GM12878 (cell line): ENCODE results near the gene MAFB. TPM values are rescaled to one million over a fixed set of nuclear protein-coding genes. Genes with fewer than 3 reads are reported as not detected.

Source experiments
- ATAC-seq: fragments of 200-7000 bp; cut with Tn5 transposase; 3 replicates; pipeline ENCODE4 v1.9.1; 2020; ENCODE audit warnings: mild to moderate bottlenecking, moderate library complexity
- BruUV-seq: library from RNA; stranded (reverse); fragments of 400-500 nt; replicated peaks from 2 replicates; lab custom pipeline; 2021; lab: Mats Ljungman, UMichigan
- CTCF ChIA-PET: fragments of 300-600 bp; sonication (Branson Sonifier 250); formaldehyde crosslinking; extraction: SDS; loops from one replicate; lab custom pipeline; 2021; ENCODE audit warnings: inconsistent platforms; lab: Yijun Ruan, JAX
- POLR2A ChIA-PET: fragments of 350-600 bp; formaldehyde crosslinking; extraction: SDS; loops from one replicate; lab custom pipeline; 2021; ENCODE audit warnings: inconsistent platforms; lab: Charles Lee
- RAD21 ChIA-PET: fragments of 300-600 bp; sonication (Branson Sonifier 250); formaldehyde crosslinking; loops from one replicate; lab custom pipeline; 2023; ENCODE audit warnings: antibody characterized with exemption; ENCODE audit not compliant: unreplicated experiment; lab: Charles Lee
- SMC1A ChIA-PET: fragments of 300-600 bp; sonication (Branson Sonifier 250); formaldehyde crosslinking; loops from one replicate; lab custom pipeline; 2023; ENCODE audit not compliant: unreplicated experiment, uncharacterized antibody; lab: Charles Lee
- DNase-seq: peaks from one replicate; pipeline ENCODE4 v3.0.0-alpha.2; 2011; ENCODE audit warnings: low read depth, low spot score
- FAIRE-seq: peaks from 3 replicates; lab custom pipeline; 2011; peaks lifted over from hg19 to GRCh38; lab: Jason Lieb, UNC
- H2AFZ ChIP-seq: 2 replicates; pipeline ENCODE4 v1.6.0; 2011; ENCODE audit warnings: low read depth, low read length, control low read depth; ENCODE audit not compliant: control insufficient read depth
- H3K27ac ChIP-seq: 2 replicates; pipeline ENCODE4 v1.5.1; 2011; ENCODE audit warnings: control low read depth; ENCODE audit not compliant: control insufficient read depth, insufficient read depth
- H3K27me3 ChIP-seq, 2 experiments: replicated peaks in 1 of 2; 2 replicates each; pipeline versions ENCODE4 v1.6.0 to v1.6.1; 2011; ENCODE audit warnings: low read length in 1 of 2; ENCODE audit not compliant: control insufficient read depth in 2 of 2, insufficient read depth in 2 of 2
- H3K36me3 ChIP-seq, 2 experiments: 2 replicates each; pipeline ENCODE4 v1.5.1; 2011; ENCODE audit warnings: low read length in 1 of 2; ENCODE audit not compliant: control insufficient read depth in 2 of 2, insufficient read depth in 2 of 2
- H3K4me1 ChIP-seq: 2 replicates; pipeline ENCODE4 v1.6.1; 2011; ENCODE audit warnings: mild to moderate bottlenecking, low read length, moderate library complexity, mixed read lengths; ENCODE audit not compliant: control insufficient read depth, insufficient read depth
- H3K4me2 ChIP-seq: 2 replicates; pipeline ENCODE4 v1.6.0; 2011; ENCODE audit warnings: control low read depth; ENCODE audit not compliant: control insufficient read depth, insufficient read depth
- H3K4me3 ChIP-seq: fragments of 200-600 bp; sonication (generic); 2 replicates; pipeline ENCODE4 v1.5.1; 2016
- H3K79me2 ChIP-seq: 2 replicates; pipeline ENCODE4 v1.6.0; 2011; ENCODE audit warnings: low read length; ENCODE audit not compliant: control insufficient read depth, insufficient read depth
- H3K9ac ChIP-seq: 2 replicates; pipeline ENCODE4 v1.8.0; 2011; ENCODE audit warnings: low read length, control low read depth, mixed read lengths; ENCODE audit not compliant: control insufficient read depth, insufficient read depth
- H3K9me3 ChIP-seq: replicated peaks from 3 replicates; pipeline ENCODE4 v1.5.1; 2011; ENCODE audit warnings: mild to moderate bottlenecking, low read length; ENCODE audit not compliant: control insufficient read depth, insufficient read depth
- H4K20me1 ChIP-seq: 2 replicates; pipeline ENCODE4 v1.6.0; 2011; ENCODE audit not compliant: control insufficient read depth, insufficient read depth
- BRCA1 ChIP-seq: IDR thresholded peaks from 2 replicates; pipeline ENCODE4 v1.6.1; 2011; ENCODE audit warnings: low read depth, low read length, improper control_type of control experiment
- CREM ChIP-seq: IDR thresholded peaks from 2 replicates; pipeline ENCODE4 v1.6.1; 2014; ENCODE audit warnings: antibody characterized with exemption, low read depth
- FOS ChIP-seq: IDR thresholded peaks from 3 replicates; pipeline ENCODE4 v1.6.1; 2011; ENCODE audit warnings: borderline replicate concordance; ENCODE audit not compliant: insufficient read length; ENCODE audit errors: extremely low read depth
- HDAC6 ChIP-seq: fragments of 200-600 bp; sonication (generic); IDR thresholded peaks from one replicate; pipeline ENCODE4 v1.8.0; 2017; ENCODE audit warnings: antibody characterized with exemption; ENCODE audit not compliant: unreplicated experiment
- IKZF1 ChIP-seq: fragments of 450-650 bp; conservative IDR thresholded peaks from 2 replicates; pipeline ENCODE4 v1.6.1; 2017; ENCODE audit warnings: antibody characterized with exemption, mild to moderate bottlenecking
- IRF4 ChIP-seq: IDR thresholded peaks from 2 replicates; pipeline ENCODE4 v1.6.1; 2011; ENCODE audit warnings: low read depth, low read length
- KDM1A ChIP-seq: fragments of 200-600 bp; sonication (generic); IDR thresholded peaks from 2 replicates; pipeline ENCODE4 v1.6.1; 2016; ENCODE audit warnings: borderline replicate concordance
- KLF5 ChIP-seq: fragments of 450-650 bp; IDR thresholded peaks from 2 replicates; pipeline ENCODE4 v1.6.1; 2014; ENCODE audit warnings: mild to moderate bottlenecking; ENCODE audit not compliant: partially characterized antibody
- MTA2 ChIP-seq: fragments of 450-650 bp; IDR thresholded peaks from 2 replicates; pipeline ENCODE4 v1.6.1; 2016; ENCODE audit warnings: low read depth, mild to moderate bottlenecking, moderate library complexity
- NFXL1 ChIP-seq: fragments of 450-650 bp; IDR thresholded peaks from 2 replicates; pipeline ENCODE4 v1.6.1; 2017; ENCODE audit warnings: antibody characterized with exemption, mild to moderate bottlenecking, borderline replicate concordance
- NFYB ChIP-seq: IDR thresholded peaks from 2 replicates; pipeline ENCODE4 v1.6.1; 2011; ENCODE audit warnings: low read depth, mild to moderate bottlenecking, low read length, improper control_type of control experiment, moderate library complexity; ENCODE audit not compliant: insufficient read depth
- PAX5 ChIP-seq: IDR thresholded peaks from 2 replicates; pipeline ENCODE4 v1.6.1; 2011; ENCODE audit warnings: low read depth, low read length, borderline replicate concordance
- POU2F2 ChIP-seq: IDR thresholded peaks from 3 replicates; pipeline ENCODE4 v1.6.1; 2011; ENCODE audit warnings: low read depth, mild to moderate bottlenecking, low read length, borderline replicate concordance
- SIN3A ChIP-seq: IDR thresholded peaks from 2 replicates; pipeline ENCODE4 v1.6.1; 2012; ENCODE audit warnings: low read depth, low read length, improper control_type of control experiment
- SRF ChIP-seq, 2 experiments: IDR thresholded peaks; 2 replicates each; pipeline ENCODE4 v1.6.1; 2011; ENCODE audit warnings: low read depth in 2 of 2, low read length in 2 of 2, mild to moderate bottlenecking in 1 of 2, moderate library complexity in 1 of 2
- SUPT20H ChIP-seq: IDR thresholded peaks from 2 replicates; pipeline ENCODE4 v1.6.1; 2011; ENCODE audit warnings: low read depth, mild to moderate bottlenecking, low read length, moderate library complexity, borderline replicate concordance; ENCODE audit not compliant: control insufficient read depth
- TBL1XR1 ChIP-seq: IDR thresholded peaks from 2 replicates; pipeline ENCODE4 v1.6.1; 2012; ENCODE audit warnings: low read depth, low read length, improper control_type of control experiment
- ZNF207 ChIP-seq: fragments of 450-650 bp; IDR thresholded peaks from 2 replicates; pipeline ENCODE4 v1.6.1; 2014; ENCODE audit warnings: antibody characterized with exemption, mild to moderate bottlenecking, borderline replicate concordance
- ZNF622 ChIP-seq: fragments of 450-650 bp; IDR thresholded peaks from 2 replicates; pipeline ENCODE4 v1.6.1; 2017; ENCODE audit warnings: mild to moderate bottlenecking, inconsistent platforms
- ZSCAN29 ChIP-seq: fragments of 450-650 bp; IDR thresholded peaks from 2 replicates; pipeline ENCODE4 v1.6.1; 2017; ENCODE audit warnings: mild to moderate bottlenecking, moderate library complexity
- ZZZ3 ChIP-seq: IDR thresholded peaks from 2 replicates; pipeline ENCODE4 v1.6.1; 2011; ENCODE audit warnings: low read depth; ENCODE audit not compliant: control insufficient read depth, insufficient read length
- WGBS: methylation state at CpG from one replicate; pipeline ENCODE4 v1.1.6; 2016; ENCODE audit warnings: low lambda C conversion rate; ENCODE audit not compliant: insufficient replicate concordance, insufficient coverage; ENCODE audit errors: missing lambda C conversion rate; 5-methylcytosine and 5-hydroxymethylcytosine counted together
- in situ Hi-C: fragments of 300-500 bp; cut with MboI; formaldehyde crosslinking; loops from 9 replicates; pipeline ENCODE4 v1.14.3; 2018; ENCODE audit warnings: mixed read lengths
- intact Hi-C: fragments of 100-400 bp; cut with micrococcal nuclease; formaldehyde crosslinking; loops from one replicate; pipeline ENCODE4 v1.14.2; 2022; ENCODE audit not compliant: unreplicated experiment
- polyA plus RNA-seq, 11 experiments: library from polyadenylated mRNA; depleted of rRNA in 4 of 11; unstranded in 6 of 11; stranded (reverse) in 5 of 11; fragments of >200 nt; fragmentation: Nextera tagmentation in 4 of 11; fragmentation: Illumina TruSeq in 1 of 11; extraction: Ambion mirVana in 4 of 11; extraction: Trizol in 1 of 11; gene quantifications; 1 replicate in 1 of 11; 2 replicates in 10 of 11; pipeline versions ENCODE4 v1.2.1 to v1.2.3, GENCODE V29; 2011 to 2016; ENCODE audit warnings: inconsistent platforms in 2 of 11, missing spikeins in 2 of 11, low read depth in 1 of 11
- total RNA-seq, 4 experiments: library from RNA; depleted of rRNA in 3 of 4; stranded (reverse); fragments of >200 nt in 3 of 4; fragmentation: Illumina TruSeq in 1 of 4; extraction: Trizol in 1 of 4; gene quantifications; 2 replicates each; pipeline versions ENCODE4 v1.2.1 to v1.2.3, GENCODE V29; 2013 to 2021
- TF ChIP-seq, protein P1 (sequence below): fragments of 150-350 bp; IDR thresholded peaks from 2 replicates; pipeline ENCODE4 v1.6.1; 2014; ENCODE audit warnings: mild to moderate bottlenecking, low read depth, low read length
- TF ChIP-seq, protein P2 (sequence below): fragments of 450-650 bp; IDR thresholded peaks from 2 replicates; pipeline ENCODE4 v1.6.1; 2014; ENCODE audit warnings: mild to moderate bottlenecking
- TF ChIP-seq, protein P3 (sequence below): IDR thresholded peaks from 2 replicates; pipeline ENCODE4 v1.6.1; 2012; ENCODE audit warnings: low read depth, low read length, improper control_type of control experiment

MAFB gene
- total and polyA plus RNA-seq, 10 of the 15 experiments (the other 5 are each of a cell fraction or from before 2014, with no cell fraction given): 0.01 to 0.08 (median 0.01) TPM; not detected in 7

DNA sequence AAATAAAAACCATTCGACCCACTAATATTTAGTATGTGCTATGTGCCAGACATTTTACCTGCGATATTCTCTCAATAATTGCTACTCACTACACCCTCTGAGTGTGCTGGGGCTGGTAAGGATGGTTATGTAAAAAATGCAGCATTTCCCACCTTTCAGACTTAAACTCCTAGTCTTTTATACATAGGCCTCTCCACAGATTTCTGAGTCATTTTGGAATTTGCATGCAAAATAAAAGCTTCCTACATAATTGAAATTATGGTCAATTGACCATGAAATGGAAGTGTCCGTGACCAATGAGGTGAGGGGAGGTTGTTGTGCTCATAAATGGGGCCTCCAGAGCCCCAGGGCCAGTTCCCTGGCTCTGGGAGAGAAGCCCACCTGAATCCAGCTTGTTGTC lies 37.7 kb upstream of the MAFB start (continued):
- TF ChIP-seq SRF (IDR thresholded peaks at IDR 0.05; ENCODE audit: low read depth in 2 of 2, low read length in 2 of 2): no peak
- TF ChIP-seq BRCA1: no peak
- no peak for TF ChIP-seq ZZZ3
- TF ChIP-seq PAX5: no peak
- TF ChIP-seq HDAC6: no peak
- TF ChIP-seq NFXL1: no peak

DNA sequence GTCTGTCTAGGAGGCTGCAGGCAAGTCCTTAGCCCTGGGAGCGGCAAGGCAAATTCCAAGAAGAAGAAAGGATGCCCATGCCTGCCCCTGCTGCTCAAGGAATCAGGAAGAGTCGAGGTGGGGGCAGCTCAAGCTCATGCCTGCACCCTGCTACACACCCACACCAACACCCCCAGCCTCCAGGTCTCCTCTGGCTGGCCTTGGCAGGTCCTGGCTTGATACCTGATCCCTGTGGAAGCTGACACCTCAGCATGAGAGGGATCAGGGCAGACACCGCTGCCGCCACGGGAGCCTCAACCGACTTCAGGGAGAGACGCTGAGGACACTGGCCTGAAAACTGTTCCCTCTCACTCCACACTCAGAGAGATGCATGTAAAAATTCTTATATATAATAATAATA lies 35.5 kb upstream of the MAFB start:
- Histone ChIP-seq H3K4me2 (no peak overlapping the region), H3K4me1 (no peaks in the 10 kb centered on the region), H3K27ac (no peak overlapping the region), H3K4me3 (no peak overlapping the region), H2AFZ (no peak overlapping the region), H4K20me1 (no peaks in the 10 kb centered on the region), H3K9ac (no peak overlapping the region), H3K36me3 (no peaks in the 10 kb centered on the region), H3K9me3 (no peaks in the 10 kb centered on the region), H3K79me2 (no peaks in the 10 kb centered on the region), H3K27me3 (no peaks in the 10 kb centered on the region; a peak in 2 of 4 replicates)
- ChIA-PET SMC1A (no interaction called here), CTCF (no interaction called here), RAD21 (no interaction called here), POLR2A (no interaction called here)
- intact Hi-C loops: no loop called here
- FAIRE-seq: no peak
- BruUV-seq: no TSS peak
- in situ Hi-C loops: no loop called here
- ATAC-seq: no peak
- no peak for DNase-seq
- 45% methylated on average over 7 of the region's 7 CpGs for WGBS
- TF ChIP-seq SUPT20H (no peak), POU2F2 (no peak), KDM1A (no peak), ZNF207 (no peak), IKZF1 (no peak), KLF5 (no peak), FOS (no peak), SIN3A (no peak), IRF4 (no peak), ZNF622 (no peak), CREM (no peak), NFYB (no peak), TBL1XR1 (no peak), ZSCAN29 (no peak), MTA2 (no peak), SRF (IDR thresholded peaks at IDR 0.05; ENCODE audit: low read depth in 2 of 2, low read length in 2 of 2) (no peak)
- TF ChIP-seq, protein P1, sequence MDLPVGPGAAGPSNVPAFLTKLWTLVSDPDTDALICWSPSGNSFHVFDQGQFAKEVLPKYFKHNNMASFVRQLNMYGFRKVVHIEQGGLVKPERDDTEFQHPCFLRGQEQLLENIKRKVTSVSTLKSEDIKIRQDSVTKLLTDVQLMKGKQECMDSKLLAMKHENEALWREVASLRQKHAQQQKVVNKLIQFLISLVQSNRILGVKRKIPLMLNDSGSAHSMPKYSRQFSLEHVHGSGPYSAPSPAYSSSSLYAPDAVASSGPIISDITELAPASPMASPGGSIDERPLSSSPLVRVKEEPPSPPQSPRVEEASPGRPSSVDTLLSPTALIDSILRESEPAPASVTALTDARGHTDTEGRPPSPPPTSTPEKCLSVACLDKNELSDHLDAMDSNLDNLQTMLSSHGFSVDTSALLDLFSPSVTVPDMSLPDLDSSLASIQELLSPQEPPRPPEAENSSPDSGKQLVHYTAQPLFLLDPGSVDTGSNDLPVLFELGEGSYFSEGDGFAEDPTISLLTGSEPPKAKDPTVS: no peak
- TF ChIP-seq, protein P2, sequence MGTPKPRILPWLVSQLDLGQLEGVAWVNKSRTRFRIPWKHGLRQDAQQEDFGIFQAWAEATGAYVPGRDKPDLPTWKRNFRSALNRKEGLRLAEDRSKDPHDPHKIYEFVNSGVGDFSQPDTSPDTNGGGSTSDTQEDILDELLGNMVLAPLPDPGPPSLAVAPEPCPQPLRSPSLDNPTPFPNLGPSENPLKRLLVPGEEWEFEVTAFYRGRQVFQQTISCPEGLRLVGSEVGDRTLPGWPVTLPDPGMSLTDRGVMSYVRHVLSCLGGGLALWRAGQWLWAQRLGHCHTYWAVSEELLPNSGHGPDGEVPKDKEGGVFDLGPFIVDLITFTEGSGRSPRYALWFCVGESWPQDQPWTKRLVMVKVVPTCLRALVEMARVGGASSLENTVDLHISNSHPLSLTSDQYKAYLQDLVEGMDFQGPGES: no peak
- TF ChIP-seq, protein P3, sequence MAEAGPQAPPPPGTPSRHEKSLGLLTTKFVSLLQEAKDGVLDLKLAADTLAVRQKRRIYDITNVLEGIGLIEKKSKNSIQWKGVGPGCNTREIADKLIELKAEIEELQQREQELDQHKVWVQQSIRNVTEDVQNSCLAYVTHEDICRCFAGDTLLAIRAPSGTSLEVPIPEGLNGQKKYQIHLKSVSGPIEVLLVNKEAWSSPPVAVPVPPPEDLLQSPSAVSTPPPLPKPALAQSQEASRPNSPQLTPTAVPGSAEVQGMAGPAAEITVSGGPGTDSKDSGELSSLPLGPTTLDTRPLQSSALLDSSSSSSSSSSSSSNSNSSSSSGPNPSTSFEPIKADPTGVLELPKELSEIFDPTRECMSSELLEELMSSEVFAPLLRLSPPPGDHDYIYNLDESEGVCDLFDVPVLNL: no peak
